OCI-LY7 (cell line): ENCODE measurements around the gene SETDB2. TPM values are rescaled to one million over a fixed set of nuclear protein-coding genes. Genes with fewer than 3 reads are reported as not detected.

Source experiments
- BruUV-seq: library from RNA; stranded (reverse); fragments of 400-500 nt; replicated peaks from 2 replicates; lab custom pipeline; 2021; lab: Mats Ljungman, UMichigan
- CTCF ChIA-PET: fragments of 300-600 bp; sonication (Branson Sonifier 250); formaldehyde crosslinking; loops from one replicate; lab custom pipeline; 2022; ENCODE audit warnings: antibody characterized with exemption; ENCODE audit not compliant: unreplicated experiment; lab: Charles Lee
- POLR2A ChIA-PET: fragments of 300-600 bp; sonication (Branson Sonifier 250); formaldehyde crosslinking; loops from one replicate; lab custom pipeline; 2022; ENCODE audit warnings: antibody characterized with exemption; lab: Charles Lee
- DNase-seq: peaks from one replicate; pipeline ENCODE4 v3.0.0-alpha.2; 2015; ENCODE audit warnings: low spot score
- H2AFZ ChIP-seq: fragments of 200-600 bp; sonication (generic), shearing (Covaris generic); 2 replicates; pipeline ENCODE4 v1.6.1; 2014; ENCODE audit warnings: mild to moderate bottlenecking, antibody characterized with exemption, low read length, moderate library complexity
- H3K27ac ChIP-seq: fragments of 200-600 bp; sonication (generic); 2 replicates; pipeline ENCODE4 v1.5.1; 2014; ENCODE audit warnings: mixed run types, low read depth, mild to moderate bottlenecking, moderate library complexity, low read length, inconsistent platforms; ENCODE audit not compliant: poor library complexity, severe bottlenecking
- H3K36me3 ChIP-seq: fragments of 200-600 bp; sonication (generic); 2 replicates; pipeline ENCODE4 v1.6.1; 2014; ENCODE audit warnings: mild to moderate bottlenecking, antibody characterized with exemption, low read length, moderate library complexity, mixed read lengths; ENCODE audit not compliant: insufficient read depth
- H3K4me1 ChIP-seq: fragments of 200-600 bp; sonication (generic); 2 replicates; pipeline ENCODE4 v1.5.1; 2014; ENCODE audit warnings: mild to moderate bottlenecking, low read length; ENCODE audit not compliant: insufficient read depth, poor library complexity, severe bottlenecking
- H3K4me2 ChIP-seq: fragments of 200-600 bp; sonication (generic); 2 replicates; pipeline ENCODE4 v1.6.1; 2014; ENCODE audit warnings: mild to moderate bottlenecking, low read length
- H3K4me3 ChIP-seq: fragments of 200-600 bp; sonication (generic); 2 replicates; pipeline ENCODE4 v1.5.1; 2014; ENCODE audit warnings: mild to moderate bottlenecking, low read depth, low read length; ENCODE audit not compliant: poor library complexity, severe bottlenecking
- H3K79me2 ChIP-seq: fragments of 200-600 bp; sonication (generic); 2 replicates; pipeline ENCODE4 v1.6.1; 2016; ENCODE audit warnings: low read depth, mild to moderate bottlenecking, low read length, moderate library complexity, mixed read lengths; ENCODE audit not compliant: insufficient read depth
- H3K9me2 ChIP-seq: fragments of 200-600 bp; sonication (generic); 2 replicates; pipeline ENCODE4 v1.6.1; 2016; ENCODE audit warnings: mild to moderate bottlenecking, low read length, mixed read lengths; ENCODE audit not compliant: insufficient read depth
- H3K9me3 ChIP-seq: fragments of 200-600 bp; sonication (generic); 2 replicates; pipeline ENCODE4 v1.6.1; 2014; ENCODE audit warnings: mild to moderate bottlenecking, mixed run types, low read length, mixed read lengths
- H4K20me1 ChIP-seq: fragments of 200-600 bp; sonication (generic); 2 replicates; pipeline ENCODE4 v1.6.1; 2014; ENCODE audit warnings: mild to moderate bottlenecking, antibody characterized with exemption, low read length, moderate library complexity, mixed read lengths; ENCODE audit not compliant: insufficient read depth
- CTCF ChIP-seq: fragments of 200-600 bp; sonication (generic); conservative IDR thresholded peaks from 2 replicates; pipeline ENCODE4 v1.5.1; 2014; ENCODE audit warnings: mild to moderate bottlenecking, antibody characterized with exemption, low read length, moderate library complexity, mixed read lengths
- EZH2phosphoT487 ChIP-seq: fragments of 200-600 bp; sonication (generic); IDR thresholded peaks from 2 replicates; pipeline ENCODE4 v1.6.1; 2018; ENCODE audit warnings: low read depth, borderline replicate concordance, mild to moderate bottlenecking, mixed run types, antibody characterized with exemption, low read length, moderate library complexity, mixed read lengths
- intact Hi-C: fragments of 100-400 bp; cut with micrococcal nuclease; formaldehyde crosslinking; loops from one replicate; pipeline ENCODE4 v1.10.0; 2022; ENCODE audit not compliant: unreplicated experiment
- total RNA-seq, 2 experiments: library from RNA; depleted of rRNA in 1 of 2; stranded (reverse); fragments of >200 nt in 1 of 2; shearing (Covaris generic) in 1 of 2; gene quantifications; 2 replicates each; pipeline ENCODE4 v1.2.3, GENCODE V29; 2014 to 2022

SETDB2 gene
- total RNA-seq, 2 experiments from 2014 or later, result 22.0 to 41.3 TPM

- TSS peak; percentile 67 for BruUV-seq
- POLR2A ChIA-PET, result interaction anchor here (0.6 to 5.9 kb wide), 19 partner anchors 8 to 290 kb away, joined by 3 to 35 read pairs (median 6); partner anchors contain the start of genes CAB39L, EBPL and SETDB2
Measured at GRCh38 chr13:49400755-49401659, 43.1 kb upstream of the SETDB2 start.

GRCh38 chr13:49403996-49404702 lies 39.9 kb upstream of the SETDB2 start:
- TF ChIP-seq CTCF (no peak), EZH2phosphoT487 (no peak)
- POLR2A ChIA-PET, result interaction anchor here (0.6 to 1.7 kb wide), 5 partner anchors 12 to 197 kb away, joined by 3 to 6 read pairs (median 4); no protein-coding TSS in a partner anchor
- H2AFZ ChIP-seq, result no peak overlapping the region
- BruUV-seq, result no TSS peak
- H3K9me2 ChIP-seq, result no peaks in the 10 kb centered on the region
- intact Hi-C loops, result no loop called here
- no peak overlapping the region for H3K4me3 ChIP-seq
- no peak overlapping the region for H3K27ac ChIP-seq
- no peaks in the 10 kb centered on the region for H4K20me1 ChIP-seq
- CTCF ChIA-PET, result no interaction called here
- DNase-seq, result no peak
- H3K4me2 ChIP-seq, result no peak overlapping the region
- peaks cover 20% of the 10 kb centered on the region for H3K79me2 ChIP-seq
- peaks cover 20% of the 10 kb centered on the region for H3K9me3 ChIP-seq
- H3K4me1 ChIP-seq, result peaks cover 11% of the 10 kb centered on the region
- H3K36me3 ChIP-seq, result no peaks in the 10 kb centered on the region; the same call in 1 of the 2 replicates

More at GRCh38 chr13:49400755-49401659, 43.1 kb upstream of the SETDB2 start:
- Histone ChIP-seq H3K4me2 (peak overlapping the region; percentile 94), H3K36me3 (no peaks in the 10 kb centered on the region; the same call in 1 of the 2 replicates), H3K27ac (peak overlapping the region; percentile 86), H3K9me3 (peaks cover 10% of the 10 kb centered on the region; the same call in 1 of the 2 replicates), H2AFZ (peak overlapping the region; percentile 94), H3K79me2 (peaks cover 51% of the 10 kb centered on the region), H3K4me3 (peak overlapping the region; percentile 75), H3K9me2 (no peaks in the 10 kb centered on the region), H4K20me1 (no peaks in the 10 kb centered on the region), H3K4me1 (peaks cover 35% of the 10 kb centered on the region)
- CTCF ChIA-PET, result no interaction called here
- peak; percentile 87 for DNase-seq
- no peak for TF ChIP-seq EZH2phosphoT487
- TF ChIP-seq CTCF, result no peak
- intact Hi-C loops, result loop anchor here (1.0 kb wide), 3 partner anchors 29 to 100 kb away; partner anchors contain the start of genes CAB39L and SETDB2
